Measurements from ENCODE around the gene CYB5RL. TPM values are rescaled to one million over a fixed set of nuclear protein-coding genes. Genes with fewer than 3 reads are reported as not detected.

The CYB5RL gene
- total and polyA plus RNA-seq, 2 of the 13 experiments (the other 11 are each of a cell fraction or from before 2014, with no cell fraction given), result 3.7 to 5.0 TPM

DNA sequence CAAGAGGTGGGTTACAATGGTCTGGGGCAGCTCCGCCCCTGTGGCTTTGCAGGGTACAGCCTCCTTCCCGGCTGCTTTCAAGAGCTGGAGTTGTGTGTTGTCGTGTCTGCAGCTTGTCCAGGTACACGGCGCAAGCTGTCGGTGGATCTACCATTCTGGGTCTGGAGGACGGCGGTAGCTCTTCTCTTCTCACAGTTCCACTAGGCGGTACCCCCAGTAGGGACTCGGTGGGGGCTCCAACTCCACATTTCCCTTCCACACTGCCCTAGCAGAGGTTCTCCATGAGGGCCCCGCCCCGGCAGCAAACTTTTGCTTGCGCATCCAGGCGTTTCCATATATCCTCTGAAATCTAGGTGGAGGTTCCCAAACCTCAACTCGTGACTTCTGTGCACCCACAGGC, 34.7 kb downstream of the CYB5RL start:
- DNase-seq (ENCODE audit: low spot score) (peak; percentile 7), ATAC-seq (peak; percentile 40), FAIRE-seq (peak; percentile 37)
- no peaks in the 10 kb centered on the region for H3K9me3 ChIP-seq (ENCODE audit: low read length)
- 66% methylated on average over 9 of the region's 15 CpGs for WGBS (ENCODE audit: low lambda C conversion rate)
- H3K36me3 ChIP-seq (replicated peaks in 1 of 2; ENCODE audit: control insufficient read depth in 1 of 2, insufficient read depth in 2 of 2, low read length in 2 of 2), result no peaks in the 10 kb centered on the region
- H3K4me3 ChIP-seq (replicated peaks in 1 of 3; ENCODE audit: insufficient read depth in 1 of 3, low read depth in 2 of 3, low read length in 3 of 3), result no peak overlapping the region
- H3K9ac ChIP-seq (ENCODE audit: insufficient read depth, low read depth, low read length), result no peak overlapping the region
- BruUV-seq (replicated peaks), result no TSS peak
- CTCF ChIA-PET (ENCODE audit: low intra/inter-chr PET ratio, low total read pairs), result interaction anchor here (0.6 kb wide), 1 partner anchor 35 kb away, joined by 3 read pairs; no protein-coding TSS in a partner anchor
- TF ChIP-seq CEBPG (CRISPR knock-in tag; IDR thresholded peaks at IDR 0.05), result 0 out of 2 replicates have a peak, but pooled peaks have one; percentile 7
- no peak for TF ChIP-seq HNRNPL (IDR thresholded peaks at IDR 0.05; ENCODE audit: low read depth, low read length)
- TF ChIP-seq, protein P1, sequence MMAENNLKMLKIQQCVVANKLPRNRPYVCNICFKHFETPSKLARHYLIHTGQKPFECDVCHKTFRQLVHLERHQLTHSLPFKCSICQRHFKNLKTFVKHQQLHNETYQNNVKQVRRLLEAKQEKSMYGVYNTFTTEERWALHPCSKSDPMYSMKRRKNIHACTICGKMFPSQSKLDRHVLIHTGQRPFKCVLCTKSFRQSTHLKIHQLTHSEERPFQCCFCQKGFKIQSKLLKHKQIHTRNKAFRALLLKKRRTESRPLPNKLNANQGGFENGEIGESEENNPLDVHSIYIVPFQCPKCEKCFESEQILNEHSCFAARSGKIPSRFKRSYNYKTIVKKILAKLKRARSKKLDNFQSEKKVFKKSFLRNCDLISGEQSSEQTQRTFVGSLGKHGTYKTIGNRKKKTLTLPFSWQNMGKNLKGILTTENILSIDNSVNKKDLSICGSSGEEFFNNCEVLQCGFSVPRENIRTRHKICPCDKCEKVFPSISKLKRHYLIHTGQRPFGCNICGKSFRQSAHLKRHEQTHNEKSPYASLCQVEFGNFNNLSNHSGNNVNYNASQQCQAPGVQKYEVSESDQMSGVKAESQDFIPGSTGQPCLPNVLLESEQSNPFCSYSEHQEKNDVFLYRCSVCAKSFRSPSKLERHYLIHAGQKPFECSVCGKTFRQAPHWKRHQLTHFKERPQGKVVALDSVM (CRISPR knock-in tag; IDR thresholded peaks at IDR 0.05), result no peak
- no peak for TF ChIP-seq JUNB (CRISPR knock-in tag; IDR thresholded peaks at IDR 0.05; ENCODE audit: borderline replicate concordance)
- TF ChIP-seq SALL2 (CRISPR knock-in tag; IDR thresholded peaks at IDR 0.05), result no peak
- TF ChIP-seq MTA1 (CRISPR knock-in tag; IDR thresholded peaks at IDR 0.05; ENCODE audit: borderline replicate concordance), result no peak
- no peaks in the 10 kb centered on the region for H4K20me1 ChIP-seq (ENCODE audit: insufficient read depth, low read length)
- no peaks in the 10 kb centered on the region for H3K27me3 ChIP-seq (ENCODE audit: control insufficient read depth in 1 of 2, insufficient read depth in 2 of 2, low read length in 2 of 2)
- peaks cover 30% of the 10 kb centered on the region for H3K4me1 ChIP-seq (ENCODE audit: insufficient read depth, low read length)
- in situ Hi-C loops (cut with HindIII; ENCODE audit: extremely low pct_ligation_motif_present, low pct_unique_long_range_greater_than_20kb), result no loop called here
- no peak overlapping the region for H3K27ac ChIP-seq (ENCODE audit: extremely low read length, insufficient read depth, low read length)
- intact Hi-C loops (cut with micrococcal nuclease; ENCODE audit: unreplicated experiment), result no loop called here
- POLR2A ChIA-PET, result interaction anchor here (1.1 kb wide), 1 partner anchor 35 kb away, joined by 4 read pairs; the partner anchor contains the start of genes CYB5RL and MRPL37
- H2AFZ ChIP-seq (ENCODE audit: low read length), result no peak overlapping the region
- no peaks in the 10 kb centered on the region for H3K79me2 ChIP-seq (ENCODE audit: insufficient read depth, low read length)
- peak overlapping the region; percentile 21; the same call in 1 of the 2 replicates for H3K4me2 ChIP-seq (ENCODE audit: low read depth, low read length)

DNA sequence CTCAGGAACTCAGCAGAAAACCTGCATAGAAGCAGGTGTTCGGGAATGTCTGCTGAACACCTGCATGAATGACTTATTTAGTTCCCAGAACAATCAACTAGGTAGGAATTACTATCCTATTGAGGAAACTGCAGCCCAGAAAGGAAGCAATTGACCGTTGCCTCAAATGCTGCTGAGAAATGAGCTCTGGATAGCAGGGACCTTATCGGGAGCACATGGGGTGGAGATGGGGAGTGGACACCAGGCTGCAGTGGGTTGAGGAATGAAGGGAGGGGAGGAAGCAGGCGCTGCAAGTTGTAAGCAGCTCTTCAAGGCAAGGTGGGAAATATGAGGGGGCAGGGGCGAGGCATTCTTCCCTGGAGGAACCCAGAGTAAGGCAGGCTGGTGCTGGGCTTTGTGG, 36.3 kb downstream of the CYB5RL start:
- Histone ChIP-seq H3K4me2 (ENCODE audit: low read depth, low read length) (no peak overlapping the region), H3K9me3 (ENCODE audit: low read length) (no peaks in the 10 kb centered on the region), H3K4me1 (ENCODE audit: insufficient read depth, low read length) (peaks cover 35% of the 10 kb centered on the region), H3K27ac (ENCODE audit: extremely low read length, insufficient read depth, low read length) (no peak overlapping the region), H3K79me2 (ENCODE audit: insufficient read depth, low read length) (no peaks in the 10 kb centered on the region), H2AFZ (ENCODE audit: low read length) (no peak overlapping the region), H3K27me3 (ENCODE audit: control insufficient read depth in 1 of 2, insufficient read depth in 2 of 2, low read length in 2 of 2) (no peaks in the 10 kb centered on the region), H3K4me3 (replicated peaks in 1 of 3; ENCODE audit: insufficient read depth in 1 of 3, low read depth in 2 of 3, low read length in 3 of 3) (no peak overlapping the region), H3K36me3 (replicated peaks in 1 of 2; ENCODE audit: control insufficient read depth in 1 of 2, insufficient read depth in 2 of 2, low read length in 2 of 2) (no peaks in the 10 kb centered on the region), H4K20me1 (ENCODE audit: insufficient read depth, low read length) (no peaks in the 10 kb centered on the region), H3K9ac (ENCODE audit: insufficient read depth, low read depth, low read length) (no peak overlapping the region)
- ATAC-seq (no peak), DNase-seq (ENCODE audit: low spot score) (no peak), FAIRE-seq (no peak)
- CTCF ChIA-PET (ENCODE audit: low intra/inter-chr PET ratio, low total read pairs), result no interaction called here
- TF ChIP-seq GABPB1 (CRISPR knock-in tag; IDR thresholded peaks at IDR 0.05), result no peak
- no peak for TF ChIP-seq ZNF136 (CRISPR knock-in tag; IDR thresholded peaks at IDR 0.05; ENCODE audit: low read depth)
- no peak for TF ChIP-seq PHF21A (CRISPR knock-in tag; IDR thresholded peaks at IDR 0.05)
- TF ChIP-seq ZNF143 (CRISPR knock-in tag; IDR thresholded peaks at IDR 0.05), result no peak
- TF ChIP-seq, protein P2, sequence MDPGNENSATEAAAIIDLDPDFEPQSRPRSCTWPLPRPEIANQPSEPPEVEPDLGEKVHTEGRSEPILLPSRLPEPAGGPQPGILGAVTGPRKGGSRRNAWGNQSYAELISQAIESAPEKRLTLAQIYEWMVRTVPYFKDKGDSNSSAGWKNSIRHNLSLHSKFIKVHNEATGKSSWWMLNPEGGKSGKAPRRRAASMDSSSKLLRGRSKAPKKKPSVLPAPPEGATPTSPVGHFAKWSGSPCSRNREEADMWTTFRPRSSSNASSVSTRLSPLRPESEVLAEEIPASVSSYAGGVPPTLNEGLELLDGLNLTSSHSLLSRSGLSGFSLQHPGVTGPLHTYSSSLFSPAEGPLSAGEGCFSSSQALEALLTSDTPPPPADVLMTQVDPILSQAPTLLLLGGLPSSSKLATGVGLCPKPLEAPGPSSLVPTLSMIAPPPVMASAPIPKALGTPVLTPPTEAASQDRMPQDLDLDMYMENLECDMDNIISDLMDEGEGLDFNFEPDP (CRISPR knock-in tag; conservative IDR thresholded peaks at IDR 0.05), result no peak
- TF ChIP-seq MZF1 (CRISPR knock-in tag; IDR thresholded peaks at IDR 0.05; ENCODE audit: borderline replicate concordance), result no peak
- TF ChIP-seq ZNF431 (CRISPR knock-in tag; IDR thresholded peaks at IDR 0.05; ENCODE audit: borderline replicate concordance, low read depth), result no peak
- TF ChIP-seq ZNF160 (CRISPR knock-in tag; IDR thresholded peaks at IDR 0.05), result no peak
- no peak for TF ChIP-seq ZNF350 (CRISPR knock-in tag; IDR thresholded peaks at IDR 0.05; ENCODE audit: borderline replicate concordance, low read depth)
- no peak for TF ChIP-seq NFRKB (IDR thresholded peaks at IDR 0.05)
- no peak for TF ChIP-seq RXRA (CRISPR knock-in tag; IDR thresholded peaks at IDR 0.05)
- POLR2A ChIA-PET, result no interaction called here
- BruUV-seq (replicated peaks), result no TSS peak
- 44% methylated on average over 4 of the region's 5 CpGs for WGBS (ENCODE audit: low lambda C conversion rate)
- in situ Hi-C loops (cut with HindIII; ENCODE audit: extremely low pct_ligation_motif_present, low pct_unique_long_range_greater_than_20kb) (no loop called here), intact Hi-C loops (cut with micrococcal nuclease; ENCODE audit: unreplicated experiment) (no loop called here)
